ENCODE measurements around the gene C10orf62. TPM values are rescaled to one million over a fixed set of nuclear protein-coding genes. Genes with fewer than 3 reads are reported as not detected.
A peak's percentile ranks its signal among the peaks of the same experiment; 100 is the strongest.

The C10orf62 gene
- total RNA-seq, 1 donor from 2014 or later = under 0.01 TPM

- TF ChIP-seq CTCF (IDR thresholded peaks at IDR 0.05; ENCODE audit: insufficient read depth, low read length, severe bottlenecking) = no peak
- FAIRE-seq (no peak), DNase-seq (ENCODE audit: low read depth) (no peak)
- Histone ChIP-seq H3K4me3 (ENCODE audit: low read depth, low read length) (no peak overlapping the region), H3K27me3 (ENCODE audit: control insufficient read depth, insufficient read depth, low read length) (no peaks in the 10 kb centered on the region), H3K36me3 (ENCODE audit: control insufficient read depth, insufficient read depth, low read length) (no peaks in the 10 kb centered on the region)
Observed at GRCh38 chr10:97608991-97609561, 19.6 kb downstream of the C10orf62 start.

DNA sequence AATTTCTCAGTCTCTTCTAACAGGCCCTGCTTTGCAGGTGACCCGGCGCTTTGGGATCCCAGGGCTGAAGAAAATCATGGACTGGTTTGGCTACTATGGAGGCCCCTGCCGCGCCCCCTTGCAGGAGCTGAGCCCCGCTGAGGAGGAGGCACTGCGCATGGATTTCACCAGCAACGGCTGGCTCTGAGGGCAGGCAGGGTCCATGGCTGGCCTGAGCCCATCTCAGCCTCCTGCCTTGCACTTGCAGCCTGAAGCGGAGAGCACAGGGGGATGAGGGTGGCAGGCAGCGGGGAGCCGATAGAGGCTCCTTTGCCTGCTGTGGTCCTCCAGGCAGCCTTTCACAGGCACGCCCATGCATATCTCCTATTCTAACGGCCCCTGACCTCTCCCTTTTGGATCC lies 22.0 kb downstream of the C10orf62 start:
- Histone ChIP-seq H3K27me3 (ENCODE audit: control insufficient read depth, insufficient read depth, low read length) (no peaks in the 10 kb centered on the region), H3K4me3 (ENCODE audit: low read depth, low read length) (no peak overlapping the region), H3K36me3 (ENCODE audit: control insufficient read depth, insufficient read depth, low read length) (peaks cover 3% of the 10 kb centered on the region)
- no peak for FAIRE-seq
- no peak for TF ChIP-seq CTCF (IDR thresholded peaks at IDR 0.05; ENCODE audit: insufficient read depth, low read length, severe bottlenecking)
- DNase-seq (ENCODE audit: low read depth) = no peak

GRCh38 chr10:97612386-97612785 lies 22.9 kb downstream of the C10orf62 start:
- TF ChIP-seq CTCF (IDR thresholded peaks at IDR 0.05; ENCODE audit: insufficient read depth, low read length, severe bottlenecking) = peak; percentile 33
- FAIRE-seq (no peak), DNase-seq (ENCODE audit: low read depth) (peak; percentile 70)
- Histone ChIP-seq H3K27me3 (ENCODE audit: control insufficient read depth, insufficient read depth, low read length) (no peaks in the 10 kb centered on the region), H3K4me3 (ENCODE audit: low read depth, low read length) (no peak overlapping the region), H3K36me3 (ENCODE audit: control insufficient read depth, insufficient read depth, low read length) (peaks cover 3% of the 10 kb centered on the region)

GRCh38 chr10:97618285-97618684 lies 28.8 kb downstream of the C10orf62 start:
- H3K4me3 ChIP-seq (ENCODE audit: low read depth, low read length) = no peak overlapping the region
- no peaks in the 10 kb centered on the region for H3K27me3 ChIP-seq (ENCODE audit: control insufficient read depth, insufficient read depth, low read length)
- H3K36me3 ChIP-seq (ENCODE audit: control insufficient read depth, insufficient read depth, low read length) = peaks cover 3% of the 10 kb centered on the region
- no peak for DNase-seq (ENCODE audit: low read depth)
- no peak for TF ChIP-seq CTCF (IDR thresholded peaks at IDR 0.05; ENCODE audit: insufficient read depth, low read length, severe bottlenecking)
- no peak for FAIRE-seq

DNA sequence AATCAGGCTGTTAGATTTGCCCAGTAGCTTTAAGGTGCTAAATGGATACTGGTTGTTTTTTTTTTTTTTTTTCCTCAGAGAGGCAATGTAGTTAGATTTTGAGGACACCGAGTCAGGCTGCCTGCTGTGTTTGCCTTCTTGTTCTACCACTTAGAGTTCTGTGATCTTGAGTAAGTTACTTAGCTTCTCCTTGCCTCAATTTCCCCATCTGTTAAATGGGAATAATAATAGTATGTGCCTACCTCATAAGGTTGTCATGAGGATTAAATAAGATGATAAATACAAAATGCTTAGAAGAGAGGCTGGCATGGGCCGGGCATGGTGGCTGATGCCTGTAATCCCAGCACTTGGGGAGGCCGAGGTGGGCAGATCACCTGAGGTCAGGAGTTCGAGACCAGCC lies 29.2 kb downstream of the C10orf62 start:
- DNase-seq (ENCODE audit: low read depth) (no peak), FAIRE-seq (no peak)
- TF ChIP-seq CTCF (IDR thresholded peaks at IDR 0.05; ENCODE audit: insufficient read depth, low read length, severe bottlenecking) = no peak
- Histone ChIP-seq H3K27me3 (ENCODE audit: control insufficient read depth, insufficient read depth, low read length) (no peaks in the 10 kb centered on the region), H3K4me3 (ENCODE audit: low read depth, low read length) (no peak overlapping the region), H3K36me3 (ENCODE audit: control insufficient read depth, insufficient read depth, low read length) (peaks cover 3% of the 10 kb centered on the region)

- no peaks in the 10 kb centered on the region for H3K27me3 ChIP-seq (ENCODE audit: control insufficient read depth, insufficient read depth, low read length)
- DNase-seq (ENCODE audit: low read depth) (no peak), FAIRE-seq (no peak)
- TF ChIP-seq CTCF (IDR thresholded peaks at IDR 0.05; ENCODE audit: insufficient read depth, low read length, severe bottlenecking) = no peak
- no peak overlapping the region for H3K4me3 ChIP-seq (ENCODE audit: low read depth, low read length)
- H3K36me3 ChIP-seq (ENCODE audit: control insufficient read depth, insufficient read depth, low read length) = no peaks in the 10 kb centered on the region
Observed at GRCh38 chr10:97623277-97623676, 33.8 kb downstream of the C10orf62 start.
